Mesodermal cell (in vitro differentiated cells): Measurements from ENCODE around the gene ECT2.
"Not testable (repeated sequence)": the region's sequence is repeated elsewhere in the genome, so short reads cannot be mapped to it uniquely, and the experiment has no call there.

Experiments used
- H3K27ac ChIP-seq: 2 replicates; pipeline ENCODE4 v1.7.0; 2013; ENCODE audit warnings: mild to moderate bottlenecking, low read depth, low read length, moderate library complexity; ENCODE audit not compliant: severe bottlenecking
- H3K36me3 ChIP-seq: 2 replicates; pipeline ENCODE4 v1.7.1; 2013; ENCODE audit warnings: mild to moderate bottlenecking, low read length, moderate library complexity; ENCODE audit not compliant: control insufficient read depth, insufficient read depth
- H3K4me1 ChIP-seq: one replicate; pipeline ENCODE4 v1.7.1; 2013; ENCODE audit warnings: mild to moderate bottlenecking, low read length; ENCODE audit not compliant: insufficient read depth, control insufficient read depth, poor library complexity, severe bottlenecking
- H3K4me3 ChIP-seq: 2 replicates; pipeline ENCODE4 v1.7.0; 2013; ENCODE audit warnings: low read length, control low read depth, mild to moderate bottlenecking; ENCODE audit not compliant: insufficient read depth, poor library complexity, severe bottlenecking; ENCODE audit errors: extremely low read depth
- H3K9me3 ChIP-seq: 2 replicates; pipeline ENCODE4 v1.7.1; 2013; ENCODE audit warnings: mild to moderate bottlenecking, low read length, moderate library complexity; ENCODE audit not compliant: control insufficient read depth
- WGBS, 2 experiments: methylation state at CpG; one replicate each; pipeline ENCODE4 v1.1.5; 2013; ENCODE audit warnings: missing lambda C conversion rate in 2 of 2; ENCODE audit not compliant: insufficient coverage in 2 of 2; 5-methylcytosine and 5-hydroxymethylcytosine counted together

Gene ECT2

GRCh38 chr3:172708921-172709773 lies 41.4 kb upstream of the ECT2 start:
- Histone ChIP-seq H3K4me1 (no peaks in the 10 kb centered on the region), H3K27ac (no peak overlapping the region), H3K4me3 (no peak overlapping the region), H3K9me3 (no peaks in the 10 kb centered on the region), H3K36me3 (no peaks in the 10 kb centered on the region)
- 86 to 100% methylated on average over 1 to 2 of the region's 2 CpGs for WGBS, 2 experiments

GRCh38 chr3:172709774-172710663 lies 40.5 kb upstream of the ECT2 start:
- WGBS, 2 experiments = 8 to 10% methylated on average over 12 to 13 of the region's 17 CpGs
- no peaks in the 10 kb centered on the region for H3K4me1 ChIP-seq
- no peaks in the 10 kb centered on the region for H3K36me3 ChIP-seq
- H3K27ac ChIP-seq = peak overlapping the region; percentile 88
- H3K9me3 ChIP-seq = no peaks in the 10 kb centered on the region
- peak overlapping the region; percentile 75 for H3K4me3 ChIP-seq

DNA sequence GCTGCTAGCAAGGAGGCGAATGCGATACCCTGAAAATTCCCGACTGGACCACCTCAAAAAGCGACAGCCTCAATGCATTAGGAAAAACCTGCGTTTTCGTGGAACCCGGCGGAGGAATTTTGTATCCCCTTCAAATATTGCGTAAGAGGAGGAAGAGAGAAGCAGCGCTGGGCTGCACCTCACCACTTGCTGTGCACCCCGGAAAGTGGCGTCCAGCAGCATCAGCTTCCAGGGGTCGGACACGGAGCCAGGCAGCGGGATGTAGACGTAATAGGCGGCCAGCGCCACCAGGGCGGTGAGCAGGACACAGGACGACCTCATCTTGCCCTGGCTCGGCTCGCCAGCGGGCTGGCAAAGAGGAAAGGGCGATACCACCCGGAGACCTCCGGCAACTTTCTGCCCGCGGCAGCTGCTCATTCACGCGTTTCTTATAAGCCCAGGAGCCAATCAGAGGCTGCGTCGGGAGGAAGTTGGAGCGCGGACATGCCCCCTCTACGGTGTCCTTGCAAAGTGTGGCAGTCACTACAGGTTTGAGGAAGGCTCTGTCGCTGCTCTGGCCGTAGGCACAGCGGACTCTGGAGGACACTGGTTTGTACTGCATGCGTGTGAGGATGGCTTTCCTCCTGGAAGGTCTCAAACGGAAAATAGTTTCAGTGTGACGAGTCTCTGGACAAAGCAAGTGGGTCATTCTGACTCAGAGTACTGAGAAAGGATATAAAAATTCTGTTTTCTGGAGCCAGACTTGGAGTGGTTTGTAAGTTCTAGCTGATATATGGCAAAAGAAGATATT lies 39.7 kb upstream of the ECT2 start, which contains the start of gene NCEH1:
NCEH1 (minus strand) TSS at position 404 of the 790 bp plus-strand sequence; CDS start at position 321, 83 bp downstream.
- WGBS, 2 experiments = 0% methylated on average over 31 to 41 of the region's 41 CpGs
- H3K4me3 ChIP-seq = peak within 1 kb of the TSS; percentile 75
- H3K9me3 ChIP-seq = no peaks in the 10 kb centered on the region
- H3K4me1 ChIP-seq = no peaks in the 10 kb centered on the region
- H3K27ac ChIP-seq = peak within 1 kb of the TSS; percentile 88
- H3K36me3 ChIP-seq = no peaks in the 10 kb centered on the region

DNA sequence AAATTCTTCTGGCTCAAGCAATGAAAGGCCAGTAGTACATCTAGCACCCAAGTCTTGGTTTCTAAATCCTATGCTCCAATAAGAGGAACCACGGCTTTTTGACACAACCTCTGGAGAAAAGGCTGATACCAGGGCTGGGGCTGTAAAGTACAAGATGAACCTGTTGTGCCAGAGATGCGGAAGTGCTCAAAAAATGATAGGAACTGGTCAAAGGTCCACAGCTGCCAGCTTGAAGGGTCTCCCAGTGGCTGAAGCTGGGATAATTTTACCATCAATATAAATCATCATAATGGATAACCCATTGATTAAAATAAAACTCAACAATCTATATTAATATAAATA lies 39.1 kb upstream of the ECT2 start:
- Histone ChIP-seq H3K4me3 (peak overlapping the region; percentile 75), H3K9me3 (no peaks in the 10 kb centered on the region), H3K4me1 (no peaks in the 10 kb centered on the region), H3K36me3 (no peaks in the 10 kb centered on the region), H3K27ac (peak overlapping the region; percentile 88)
- WGBS, 2 experiments = no CpG with 5 or more reads among the region's 2 CpGs

GRCh38 chr3:172713316-172713715 lies 37.2 kb upstream of the ECT2 start:
- H3K9me3 ChIP-seq = no peaks in the 10 kb centered on the region
- 100% methylated on average over 1 of the region's 3 CpGs; no CpG with 5 or more reads in 1 of the 2 experiments for WGBS, 2 experiments

GRCh38 chr3:172716476-172716875 lies 34.0 kb upstream of the ECT2 start:
- Histone ChIP-seq H3K4me1 (no peaks in the 10 kb centered on the region), H3K9me3 (peaks cover 16% of the 10 kb centered on the region), H3K4me3 (no peak overlapping the region), H3K27ac (no peak overlapping the region), H3K36me3 (no peaks in the 10 kb centered on the region)
- 71 to 79% methylated on average over 5 of the region's 5 CpGs for WGBS, 2 experiments

More at GRCh38 chr3:172713316-172713715, 37.2 kb upstream of the ECT2 start:
- H3K27ac ChIP-seq = no peak overlapping the region
- H3K36me3 ChIP-seq = no peaks in the 10 kb centered on the region
- H3K4me3 ChIP-seq = no peak overlapping the region
- no peaks in the 10 kb centered on the region for H3K4me1 ChIP-seq

DNA sequence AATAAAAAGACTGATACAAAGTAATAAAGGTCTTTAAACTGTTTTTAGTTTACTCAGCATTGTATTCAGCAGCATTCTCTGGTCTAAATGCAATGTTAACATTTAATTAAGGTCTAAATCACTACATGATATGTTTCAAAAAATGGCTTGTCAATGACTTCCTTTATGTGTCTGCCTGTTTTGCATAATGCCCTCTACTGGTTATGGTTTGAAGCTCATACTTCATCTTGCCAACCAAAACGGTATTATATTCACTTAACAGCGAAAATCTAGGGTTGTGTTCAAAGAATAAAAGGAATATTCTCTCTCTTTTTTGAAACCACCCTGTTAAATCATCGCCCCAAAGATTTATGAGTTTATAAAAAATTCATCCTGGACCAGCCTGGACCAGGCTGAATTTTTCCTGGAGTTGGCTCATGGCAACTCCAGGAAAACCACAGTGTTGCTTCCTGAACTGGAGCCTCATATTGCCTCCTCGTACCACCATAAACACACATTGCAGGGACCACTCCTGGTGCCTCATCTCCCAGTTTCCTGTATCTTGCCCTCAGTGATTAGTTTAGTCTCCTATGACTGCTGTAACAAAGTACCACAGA lies 32.9 kb upstream of the ECT2 start:
- no peak overlapping the region for H3K27ac ChIP-seq
- no peaks in the 10 kb centered on the region for H3K4me1 ChIP-seq
- no peak overlapping the region for H3K4me3 ChIP-seq
- H3K36me3 ChIP-seq = no peaks in the 10 kb centered on the region
- H3K9me3 ChIP-seq = peaks cover 16% of the 10 kb centered on the region
- WGBS, 2 experiments = 79 to 94% methylated on average over 2 of the region's 4 CpGs

- not testable (repeated sequence) for H3K4me3 ChIP-seq, H3K27ac ChIP-seq, H3K4me1 ChIP-seq, H3K36me3 ChIP-seq
- WGBS, 2 experiments = 86 to 87% methylated on average over 7 to 8 of the region's 8 CpGs
- peaks cover 29% of the 10 kb centered on the region for H3K9me3 ChIP-seq
Measured at GRCh38 chr3:172722536-172723040, 27.9 kb upstream of the ECT2 start.

GRCh38 chr3:172726380-172726779 lies 24.1 kb upstream of the ECT2 start:
- Histone ChIP-seq H3K9me3 (peaks cover 13% of the 10 kb centered on the region), H3K36me3 (no peaks in the 10 kb centered on the region), H3K4me3 (no peak overlapping the region), H3K4me1 (no peaks in the 10 kb centered on the region), H3K27ac (no peak overlapping the region)
- WGBS, 2 experiments = 60 to 100% methylated on average over 1 of the region's 1 CpG

GRCh38 chr3:172735014-172735413 lies 15.5 kb upstream of the ECT2 start:
- H3K4me1 ChIP-seq = no peaks in the 10 kb centered on the region

More at GRCh38 chr3:172735014-172735413, 15.5 kb upstream of the ECT2 start:
- no peaks in the 10 kb centered on the region for H3K36me3 ChIP-seq
- H3K4me3 ChIP-seq = no peak overlapping the region
- no peak overlapping the region for H3K27ac ChIP-seq
- WGBS, 2 experiments = 100% methylated on average over 1 of the region's 2 CpGs; no CpG with 5 or more reads in 1 of the 2 experiments
- no peaks in the 10 kb centered on the region for H3K9me3 ChIP-seq
